Aorta (tissue), 5 donors: ENCODE data around the gene ATP1A3. TPM values are rescaled to one million over a fixed set of nuclear protein-coding genes. Genes with fewer than 3 reads are reported as not detected.

Source experiments
- ATAC-seq: fragments of 200-7000 bp; cut with Tn5 transposase; one replicate; pipeline ENCODE4 v1.9.1; 2022; ENCODE audit warnings: moderate library complexity; ENCODE audit not compliant: low FRiP score
- DNase-seq, 2 donors: peaks; one replicate each; pipeline ENCODE4 v3.0.0-alpha.2; 2020
- H3K27ac ChIP-seq, 2 donors: one replicate each; pipeline ENCODE4 v1.5.1; 2013; ENCODE audit warnings: low read length in 2 of 2, mild to moderate bottlenecking in 2 of 2, moderate library complexity in 2 of 2, control low read depth in 1 of 2, inconsistent platforms in 1 of 2, low read depth in 1 of 2
- H3K27me3 ChIP-seq, 2 donors: one replicate each; pipeline ENCODE4 v1.6.1; 2013; ENCODE audit warnings: control low read depth in 1 of 2, low read length in 1 of 2, mild to moderate bottlenecking in 1 of 2, moderate library complexity in 1 of 2; ENCODE audit not compliant: insufficient read depth in 2 of 2, control insufficient read depth in 1 of 2
- H3K36me3 ChIP-seq, 2 donors: one replicate each; pipeline ENCODE4 v1.6.1; 2013; ENCODE audit warnings: control low read depth in 1 of 2, low read length in 1 of 2, mild to moderate bottlenecking in 1 of 2; ENCODE audit not compliant: insufficient read depth in 2 of 2, control insufficient read depth in 1 of 2
- H3K4me1 ChIP-seq, 2 donors: one replicate each; pipeline ENCODE4 v1.6.1; 2013; ENCODE audit warnings: low read length in 2 of 2, control low read depth in 1 of 2, mild to moderate bottlenecking in 1 of 2, moderate library complexity in 1 of 2; ENCODE audit not compliant: insufficient read depth in 2 of 2, control insufficient read depth in 1 of 2
- H3K4me3 ChIP-seq, 2 donors: one replicate each; pipeline ENCODE4 v1.5.1; 2013; ENCODE audit warnings: low read length in 2 of 2, control low read depth in 1 of 2, mild to moderate bottlenecking in 1 of 2
- H3K9me3 ChIP-seq: one replicate; pipeline ENCODE4 v1.6.1; 2013; ENCODE audit warnings: mild to moderate bottlenecking, low read length; ENCODE audit not compliant: control insufficient read depth
- WGBS, 2 donors: extraction: QIAGEN DNeasy Blood & Tissue Kit; methylation state at CpG; one replicate each; pipeline ENCODE4 v1.1.7; 2013; 5-methylcytosine and 5-hydroxymethylcytosine counted together
- intact Hi-C, 2 donors: fragments of 100-400 bp; cut with DNase I; formaldehyde crosslinking; loops; one replicate each; pipeline versions ENCODE4 v1.14.2 to v1.15.0; 2022
- polyA plus RNA-seq, 2 donors: library from polyadenylated mRNA; stranded (reverse); fragments of 200-250 nt; gene quantifications; one replicate each; pipeline ENCODE4 v1.2.3, GENCODE V29; 2013
- total RNA-seq, 2 donors: library from RNA; stranded (reverse); fragmentation: NEBNext Ultra II Directional; extraction: Animal tissue kit (Norgen Biotek cat#: 25700); gene quantifications; one replicate each; pipeline ENCODE4 v1.2.1, GENCODE V29; 2021
- donor health status: healthy with polysubstance abuse.
- donor health status: Bipolar disorder and iron deficiency.
- donor health status: DM: no; HTN: no; CAD: no.
- donor health status: DM: no; HTN: no; CAD: no.
- donor health status: DM: yes; HTN: yes; CAD: no.

The ATP1A3 gene
- total and polyA plus RNA-seq, 4 donors, result 0.38 TPM; not detected in 3

DNA sequence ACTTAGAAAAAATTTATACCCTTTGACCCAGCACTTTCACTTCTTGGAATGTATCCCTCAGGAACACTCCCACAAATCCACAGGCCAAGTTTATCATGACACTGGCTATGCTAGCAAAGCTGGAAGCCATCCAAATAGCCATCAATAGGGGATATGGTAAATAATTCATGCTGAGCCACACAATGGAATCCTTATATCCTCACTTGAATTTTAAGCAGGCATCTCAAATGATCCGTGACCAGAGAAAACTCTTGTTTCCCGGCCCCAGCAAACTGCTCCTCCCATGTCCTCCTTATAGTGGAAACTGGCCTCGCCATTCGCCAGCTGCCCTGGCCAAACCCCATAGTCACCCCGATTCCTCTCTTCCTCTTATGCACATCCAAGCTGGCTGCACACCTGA lies 38.4 kb upstream of the ATP1A3 start:
- Histone ChIP-seq H3K27ac (no peak overlapping the region), H3K4me1 (no peaks in the 10 kb centered on the region), H3K4me3 (no peak overlapping the region), H3K27me3 (no peaks in the 10 kb centered on the region), H3K36me3 (no peaks in the 10 kb centered on the region), H3K9me3 (no peaks in the 10 kb centered on the region)
- ATAC-seq (no peak), DNase-seq (no peak)
- WGBS, 2 donors, result 51 to 66% methylated on average over 5 of the region's 5 CpGs
- intact Hi-C loops, result no loop called here

DNA sequence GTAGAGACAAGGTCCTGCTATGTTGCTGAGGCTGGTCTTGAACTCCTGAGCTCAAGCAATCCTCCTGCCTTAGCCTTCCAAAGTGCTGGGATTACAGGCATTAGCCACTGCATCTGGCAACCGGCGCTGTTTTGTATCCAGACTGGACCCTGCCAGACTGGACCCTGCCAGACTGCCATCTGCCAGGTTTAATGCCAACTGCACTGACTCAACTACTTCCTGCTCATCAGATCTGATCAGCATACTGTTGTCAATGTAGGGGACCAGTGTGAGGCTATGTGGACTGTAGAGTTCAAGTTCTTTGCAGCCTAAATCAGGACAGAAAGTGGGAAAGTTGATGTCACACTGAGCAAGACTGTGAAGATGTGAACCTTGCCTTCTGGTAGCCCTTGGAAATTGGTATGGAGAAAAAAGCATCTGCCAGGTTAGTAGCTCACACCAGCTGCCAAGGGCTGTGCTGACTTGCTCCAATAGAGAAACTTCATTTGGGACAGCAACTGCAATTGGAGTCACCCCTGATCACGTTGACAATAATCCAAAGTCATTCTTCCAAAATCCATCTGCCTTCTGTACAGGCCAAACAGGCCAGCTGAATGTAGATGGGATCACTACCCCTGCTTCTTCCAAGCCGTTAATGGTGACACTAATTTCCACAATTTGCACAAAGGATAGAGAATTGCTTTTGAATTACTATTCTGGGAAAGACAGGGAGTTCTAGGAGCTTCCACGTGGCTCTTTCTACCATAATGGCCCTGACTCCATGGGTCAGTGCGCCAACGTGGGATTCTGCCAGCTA lies 36.8 kb upstream of the ATP1A3 start:
- ATAC-seq (no peak), DNase-seq (no peak)
- no peaks in the 10 kb centered on the region for H3K9me3 ChIP-seq
- H3K4me1 ChIP-seq, result no peaks in the 10 kb centered on the region
- no peak overlapping the region for H3K27ac ChIP-seq
- no peak overlapping the region for H3K4me3 ChIP-seq
- no peaks in the 10 kb centered on the region for H3K27me3 ChIP-seq
- H3K36me3 ChIP-seq, result no peaks in the 10 kb centered on the region
- WGBS, 2 donors, result 78 to 88% methylated on average over 7 of the region's 7 CpGs
- intact Hi-C loops, result no loop called here

DNA sequence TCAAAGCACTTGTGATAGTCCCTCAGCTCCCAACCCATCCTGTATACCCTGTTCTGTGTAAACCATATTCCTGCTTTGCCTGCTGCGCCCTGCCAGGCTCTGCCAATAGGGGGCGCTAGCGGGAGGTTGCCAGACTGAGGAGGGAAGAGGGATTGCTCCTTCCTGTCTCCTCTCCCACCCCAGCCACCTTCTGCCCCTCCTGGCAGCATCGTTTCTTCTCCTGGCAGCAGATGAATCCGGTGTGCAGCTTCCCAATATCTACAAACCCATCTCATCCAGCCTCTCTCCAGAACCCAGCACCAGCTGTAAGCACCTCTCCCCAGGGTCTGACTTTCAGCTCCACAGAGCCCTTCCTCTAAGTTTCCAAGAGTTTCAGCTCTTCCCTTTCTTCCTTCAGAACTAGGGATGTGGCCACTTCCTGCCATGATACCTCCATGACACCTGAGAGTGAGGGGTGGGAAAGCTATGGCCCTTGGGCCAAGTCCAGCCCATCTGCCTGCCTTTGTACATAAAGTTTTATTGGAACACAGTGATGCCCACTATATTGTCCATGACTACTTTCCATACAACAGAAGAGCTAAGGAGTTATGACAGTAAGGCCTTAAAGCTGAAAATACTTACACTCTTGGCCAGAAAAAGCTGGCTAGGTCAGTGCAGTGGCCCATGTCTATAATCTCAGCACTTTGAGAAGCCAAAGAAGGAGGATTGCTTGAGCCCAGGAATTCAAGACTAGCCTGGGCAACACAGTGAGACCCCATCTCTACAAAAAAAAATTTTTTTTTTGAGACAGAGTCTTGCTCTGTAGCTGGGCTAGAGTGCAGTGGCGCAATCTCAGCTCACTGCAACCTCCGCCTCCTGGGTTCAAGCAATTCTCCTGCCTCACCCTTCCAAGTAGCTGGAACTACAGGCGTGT lies 34.5 kb upstream of the ATP1A3 start:
- ATAC-seq, result no peak
- Histone ChIP-seq H3K36me3 (no peaks in the 10 kb centered on the region), H3K27me3 (no peaks in the 10 kb centered on the region), H3K9me3 (no peaks in the 10 kb centered on the region), H3K4me3 (no peak overlapping the region), H3K27ac (no peak overlapping the region), H3K4me1 (no peaks in the 10 kb centered on the region)
- WGBS, 2 donors, result 68 to 70% methylated on average over 8 of the region's 8 CpGs
- DNase-seq, result no peak
- intact Hi-C loops, result no loop called here

DNA sequence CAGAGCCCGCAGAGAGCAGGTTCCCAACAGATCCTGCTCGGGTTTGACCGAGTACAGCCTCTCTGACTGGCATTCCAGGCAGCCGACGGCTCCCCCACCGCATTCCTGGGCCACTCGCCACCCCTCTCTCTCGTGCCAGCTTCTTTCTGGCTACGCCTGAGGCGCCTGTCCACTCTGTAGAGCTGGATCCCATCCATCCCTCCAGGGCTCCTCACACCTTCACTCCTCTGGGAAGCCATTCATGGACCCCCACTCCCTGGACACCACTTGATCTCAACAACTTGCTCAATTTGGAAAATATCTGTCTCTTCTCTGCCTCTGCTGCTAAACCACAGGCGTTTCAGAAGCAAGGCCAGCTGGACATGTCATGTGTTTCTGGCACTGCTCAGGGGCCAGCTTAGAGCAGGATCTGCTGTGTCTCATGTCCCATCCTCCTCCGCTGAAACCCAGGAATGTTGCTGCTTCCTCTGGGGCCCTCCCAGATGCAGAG lies 30.6 kb upstream of the ATP1A3 start:
- intact Hi-C loops, result no loop called here
- H3K4me1 ChIP-seq, result no peaks in the 10 kb centered on the region
- 3 to 4% methylated on average over 12 of the region's 12 CpGs for WGBS, 2 donors
- H3K27me3 ChIP-seq, result no peaks in the 10 kb centered on the region
- H3K4me3 ChIP-seq, result no peak overlapping the region
- no peaks in the 10 kb centered on the region for H3K9me3 ChIP-seq
- peak; percentile 63 to 81 for DNase-seq
- peaks cover 0 to 2% of the 10 kb centered on the region in 2 donors for H3K36me3 ChIP-seq
- H3K27ac ChIP-seq, result no peak overlapping the region
- peak; percentile 56 for ATAC-seq

DNA sequence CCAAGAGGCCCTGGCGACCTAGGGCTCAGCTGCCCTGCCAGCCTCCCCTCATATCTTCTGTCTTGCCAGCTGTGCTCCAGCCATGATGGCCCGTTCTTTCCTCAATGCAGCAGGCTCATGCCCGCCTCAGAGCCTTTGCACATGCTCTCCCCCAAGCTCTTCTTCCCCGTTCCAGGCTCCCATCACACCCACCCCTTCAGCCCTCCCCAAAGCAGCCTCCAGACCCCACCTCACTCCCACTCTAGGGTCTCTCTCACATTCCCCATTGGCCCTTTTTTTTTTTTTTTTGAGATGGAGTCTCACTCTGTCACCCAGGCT lies 29.9 kb upstream of the ATP1A3 start:
- DNase-seq (no peak), ATAC-seq (no peak)
- Histone ChIP-seq H3K4me3 (no peak overlapping the region), H3K4me1 (no peaks in the 10 kb centered on the region), H3K9me3 (no peaks in the 10 kb centered on the region), H3K27me3 (no peaks in the 10 kb centered on the region), H3K36me3 (peaks cover 0 to 2% of the 10 kb centered on the region in 2 donors), H3K27ac (no peak overlapping the region)
- intact Hi-C loops, result no loop called here
- 82 to 87% methylated on average over 4 of the region's 4 CpGs for WGBS, 2 donors

DNA sequence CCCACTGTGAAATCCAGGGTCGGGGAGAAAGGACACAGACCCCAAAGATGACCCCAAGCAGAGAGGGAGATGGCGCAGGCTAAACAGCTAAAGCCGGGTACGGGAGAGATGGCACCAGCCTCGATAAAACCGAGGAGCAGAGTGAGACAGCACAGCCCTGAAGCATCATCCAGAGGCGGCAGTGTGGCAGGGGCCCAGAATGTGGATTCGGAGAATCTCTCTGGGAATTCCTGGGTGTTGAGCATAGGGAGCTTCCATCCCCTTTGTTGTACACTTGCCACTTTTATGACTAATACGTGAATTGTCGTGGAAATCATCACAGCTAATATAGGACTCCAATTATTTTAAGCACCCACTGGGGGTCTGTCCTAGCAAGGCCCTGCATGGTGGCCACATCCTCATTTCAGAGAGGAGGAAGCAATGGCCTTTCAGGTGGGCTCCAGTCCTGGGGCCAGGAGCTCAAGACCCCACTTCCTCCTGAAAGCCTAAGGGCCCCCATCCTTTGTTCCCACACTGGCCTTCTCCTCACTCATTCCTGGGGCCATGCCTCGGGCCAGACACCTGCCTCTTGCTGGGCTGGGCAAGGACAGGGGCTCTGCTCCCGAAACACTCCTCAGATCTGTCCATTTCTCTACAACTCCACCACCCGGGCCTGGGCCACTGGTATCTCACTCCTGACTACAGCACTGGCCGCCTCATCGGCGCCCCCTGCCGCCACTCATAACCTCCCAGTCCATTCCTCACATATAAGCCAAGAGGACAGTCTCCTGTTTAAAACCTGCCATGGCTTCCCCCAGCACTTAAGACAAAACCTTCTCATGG lies 29.3 kb upstream of the ATP1A3 start:
- Histone ChIP-seq H3K9me3 (no peaks in the 10 kb centered on the region), H3K4me3 (no peak overlapping the region), H3K27ac (no peak overlapping the region), H3K4me1 (no peaks in the 10 kb centered on the region), H3K27me3 (no peaks in the 10 kb centered on the region), H3K36me3 (peaks cover 0 to 2% of the 10 kb centered on the region in 2 donors)
- DNase-seq (no peak), ATAC-seq (no peak)
- intact Hi-C loops, result no loop called here
- 84 to 86% methylated on average over 17 of the region's 17 CpGs for WGBS, 2 donors

DNA sequence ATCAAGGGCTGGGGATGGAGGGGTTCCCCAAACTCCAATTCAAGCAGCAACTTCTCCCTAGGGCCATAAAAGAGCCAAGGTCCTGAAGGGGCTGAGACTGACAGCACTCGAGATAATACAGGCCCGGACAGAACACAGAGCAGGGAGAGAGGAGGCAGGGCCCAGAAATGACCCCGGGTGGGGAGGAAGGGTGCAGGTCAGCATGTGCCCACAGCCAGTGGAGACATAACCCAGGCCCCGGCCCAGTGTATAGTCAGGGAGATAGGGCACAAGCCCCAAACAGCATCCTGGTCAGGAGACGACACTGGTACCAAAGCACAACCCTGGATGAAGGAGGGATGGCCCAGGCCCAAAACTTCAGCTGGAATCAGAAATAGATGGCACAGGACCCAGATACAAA lies 28.6 kb upstream of the ATP1A3 start:
- no peak for ATAC-seq
- Histone ChIP-seq H3K4me1 (no peaks in the 10 kb centered on the region), H3K9me3 (no peaks in the 10 kb centered on the region), H3K27ac (no peak overlapping the region), H3K36me3 (peaks cover 0 to 2% of the 10 kb centered on the region in 2 donors), H3K27me3 (no peaks in the 10 kb centered on the region), H3K4me3 (no peak overlapping the region)
- DNase-seq, result no peak
- 79 to 87% methylated on average over 5 of the region's 5 CpGs for WGBS, 2 donors
- intact Hi-C loops, result no loop called here

DNA sequence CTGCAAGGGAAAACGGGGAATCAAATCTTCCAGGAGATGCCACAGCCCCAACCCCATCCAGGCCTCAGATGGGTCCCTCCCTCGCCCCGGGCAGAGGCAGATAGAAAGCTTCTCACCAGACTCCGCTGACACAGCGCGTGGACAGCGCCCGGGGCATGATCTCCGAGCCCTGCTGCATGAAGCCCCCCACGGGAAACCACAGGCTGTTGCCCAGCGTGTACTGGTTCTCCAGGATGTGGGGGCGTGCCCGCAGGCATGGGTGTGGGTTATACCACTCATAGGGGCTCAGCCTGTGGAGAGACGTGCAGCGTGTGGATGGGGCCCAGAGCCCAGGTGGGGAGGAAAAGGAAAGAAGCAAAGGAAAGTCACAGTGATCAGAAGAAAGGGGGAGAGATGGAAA lies 27.2 kb upstream of the ATP1A3 start:
- intact Hi-C loops, result no loop called here
- H3K4me3 ChIP-seq, result no peak overlapping the region
- no peaks in the 10 kb centered on the region for H3K27me3 ChIP-seq
- WGBS, 2 donors, result 89 to 91% methylated on average over 15 of the region's 15 CpGs
- H3K4me1 ChIP-seq, result no peaks in the 10 kb centered on the region
- no peak overlapping the region for H3K27ac ChIP-seq
- no peak for ATAC-seq
- H3K36me3 ChIP-seq, result peaks cover 0 to 2% of the 10 kb centered on the region in 2 donors
- DNase-seq, result no peak
- H3K9me3 ChIP-seq, result no peaks in the 10 kb centered on the region
